ENCODE measurements around the gene SLC4A3. TPM values are rescaled to one million over a fixed set of nuclear protein-coding genes. Genes with fewer than 3 reads are reported as not detected.

SLC4A3 gene
- total RNA-seq, 1 experiment from 2014 or later, result 23.0 TPM

DNA sequence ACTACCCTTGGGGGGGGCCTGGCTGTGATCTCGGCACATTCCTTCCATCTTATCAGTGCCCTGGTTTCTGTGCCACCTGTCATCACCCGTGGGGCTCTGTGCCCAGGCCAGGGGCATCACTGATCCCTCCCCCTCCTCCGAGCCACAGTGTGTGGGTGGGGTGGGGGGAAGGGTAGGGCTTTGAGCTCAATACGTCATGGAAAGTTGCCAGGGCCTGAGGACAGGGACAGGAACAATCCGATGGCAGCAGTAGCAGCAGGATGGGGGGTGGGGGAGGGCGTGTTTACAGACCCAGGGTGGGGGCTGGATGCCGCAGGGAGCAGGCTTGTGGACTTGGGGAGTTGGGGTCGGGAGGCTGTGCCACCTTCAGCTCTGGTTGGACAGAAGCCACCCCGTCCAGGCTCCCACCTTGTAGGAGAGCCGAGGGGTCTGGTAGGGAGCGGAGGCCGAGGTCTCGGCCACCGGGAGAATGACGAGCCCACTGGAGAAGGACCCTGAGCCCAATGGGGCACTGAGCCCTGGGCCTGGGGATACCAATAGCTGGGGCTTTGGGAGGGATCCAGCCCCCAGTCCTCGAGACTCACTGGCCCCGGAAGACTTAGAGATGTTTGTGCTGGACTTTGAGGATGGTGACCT is 3.5 kb downstream of the SLC4A3 start:
- H3K4me2 ChIP-seq (ENCODE audit: low read length), result no peak overlapping the region
- no peak overlapping the region for H3K27ac ChIP-seq (ENCODE audit: low read depth, low read length)
- H3K9ac ChIP-seq (ENCODE audit: low read length), result no peak overlapping the region
- DNase-seq (ENCODE audit: low read depth, low spot score) (no peak), ATAC-seq (no peak)
- H3K4me1 ChIP-seq (ENCODE audit: control insufficient read depth in 1 of 2, insufficient read depth in 2 of 2, low read length in 2 of 2), result peaks cover 4 to 32% of the 10 kb centered on the region in 2 experiments; a peak in 3 of 4 replicates
- BruUV-seq (replicated peaks), result no TSS peak
- no peaks in the 10 kb centered on the region for H4K20me1 ChIP-seq (ENCODE audit: insufficient read depth)
- H3K27me3 ChIP-seq (ENCODE audit: insufficient read depth, low read length), result no peaks in the 10 kb centered on the region
- H3K36me3 ChIP-seq (ENCODE audit: control insufficient read depth in 1 of 2, insufficient read depth in 2 of 2, low read length in 2 of 2), result 0 out of 4 replicates have a peak, but pooled peaks cover 0 to 9% of the 10 kb centered on the region in 2 experiments
- no peaks in the 10 kb centered on the region for H3K9me3 ChIP-seq (ENCODE audit: control insufficient read depth in 1 of 2, insufficient read depth in 1 of 2, low read depth in 1 of 2, low read length in 2 of 2)
- ChIA-PET POLR2A (no interaction called here), RAD21 (ENCODE audit: low non-redundant PET in 1 of 2, low total read pairs in 2 of 2, uncharacterized antibody in 2 of 2, unreplicated experiment in 2 of 2) (no interaction called here), CTCF (no interaction called here)
- H2AFZ ChIP-seq (ENCODE audit: low read depth, low read length, poor library complexity, severe bottlenecking), result no peak overlapping the region
- TF ChIP-seq CBX3 (IDR thresholded peaks at IDR 0.05; ENCODE audit: low read depth) (no peak), ELF1 (IDR thresholded peaks at IDR 0.05; ENCODE audit: borderline replicate concordance, low read depth) (no peak), YY1 (IDR thresholded peaks at IDR 0.05; ENCODE audit: extremely low read depth, insufficient replicate concordance, low read depth, low read length) (no peak), EGR1 (IDR thresholded peaks at IDR 0.05; ENCODE audit: low read depth) (no peak), SRF (IDR thresholded peaks at IDR 0.05; ENCODE audit: low read depth) (no peak), RAD21 (IDR thresholded peaks at IDR 0.05; ENCODE audit: low read depth) (no peak), TCF7L2 (IDR thresholded peaks at IDR 0.05; ENCODE audit: borderline replicate concordance, extremely low read depth, insufficient read depth, insufficient read length) (no peak), POLR2AphosphoS5 (IDR thresholded peaks at IDR 0.05; ENCODE audit: low read depth, low read length) (no peak), SP1 (IDR thresholded peaks at IDR 0.05; ENCODE audit: low read depth) (no peak), EZH2 (IDR thresholded peaks at IDR 0.05) (no peak)
- TF ChIP-seq, protein P1, sequence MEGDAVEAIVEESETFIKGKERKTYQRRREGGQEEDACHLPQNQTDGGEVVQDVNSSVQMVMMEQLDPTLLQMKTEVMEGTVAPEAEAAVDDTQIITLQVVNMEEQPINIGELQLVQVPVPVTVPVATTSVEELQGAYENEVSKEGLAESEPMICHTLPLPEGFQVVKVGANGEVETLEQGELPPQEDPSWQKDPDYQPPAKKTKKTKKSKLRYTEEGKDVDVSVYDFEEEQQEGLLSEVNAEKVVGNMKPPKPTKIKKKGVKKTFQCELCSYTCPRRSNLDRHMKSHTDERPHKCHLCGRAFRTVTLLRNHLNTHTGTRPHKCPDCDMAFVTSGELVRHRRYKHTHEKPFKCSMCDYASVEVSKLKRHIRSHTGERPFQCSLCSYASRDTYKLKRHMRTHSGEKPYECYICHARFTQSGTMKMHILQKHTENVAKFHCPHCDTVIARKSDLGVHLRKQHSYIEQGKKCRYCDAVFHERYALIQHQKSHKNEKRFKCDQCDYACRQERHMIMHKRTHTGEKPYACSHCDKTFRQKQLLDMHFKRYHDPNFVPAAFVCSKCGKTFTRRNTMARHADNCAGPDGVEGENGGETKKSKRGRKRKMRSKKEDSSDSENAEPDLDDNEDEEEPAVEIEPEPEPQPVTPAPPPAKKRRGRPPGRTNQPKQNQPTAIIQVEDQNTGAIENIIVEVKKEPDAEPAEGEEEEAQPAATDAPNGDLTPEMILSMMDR (IDR thresholded peaks at IDR 0.05 in 2 of 3, conservative IDR thresholded peaks at IDR 0.05 in 1 of 3; ENCODE audit: borderline replicate concordance in 1 of 3, insufficient read depth in 1 of 3, low read depth in 2 of 3, low read length in 2 of 3), result no peak
- TF ChIP-seq, protein P2, sequence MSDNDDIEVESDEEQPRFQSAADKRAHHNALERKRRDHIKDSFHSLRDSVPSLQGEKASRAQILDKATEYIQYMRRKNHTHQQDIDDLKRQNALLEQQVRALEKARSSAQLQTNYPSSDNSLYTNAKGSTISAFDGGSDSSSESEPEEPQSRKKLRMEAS (IDR thresholded peaks at IDR 0.05), result no peak
- TF ChIP-seq, protein P3, sequence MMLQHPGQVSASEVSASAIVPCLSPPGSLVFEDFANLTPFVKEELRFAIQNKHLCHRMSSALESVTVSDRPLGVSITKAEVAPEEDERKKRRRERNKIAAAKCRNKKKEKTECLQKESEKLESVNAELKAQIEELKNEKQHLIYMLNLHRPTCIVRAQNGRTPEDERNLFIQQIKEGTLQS (IDR thresholded peaks at IDR 0.05), result no peak
- TF ChIP-seq, protein P4, sequence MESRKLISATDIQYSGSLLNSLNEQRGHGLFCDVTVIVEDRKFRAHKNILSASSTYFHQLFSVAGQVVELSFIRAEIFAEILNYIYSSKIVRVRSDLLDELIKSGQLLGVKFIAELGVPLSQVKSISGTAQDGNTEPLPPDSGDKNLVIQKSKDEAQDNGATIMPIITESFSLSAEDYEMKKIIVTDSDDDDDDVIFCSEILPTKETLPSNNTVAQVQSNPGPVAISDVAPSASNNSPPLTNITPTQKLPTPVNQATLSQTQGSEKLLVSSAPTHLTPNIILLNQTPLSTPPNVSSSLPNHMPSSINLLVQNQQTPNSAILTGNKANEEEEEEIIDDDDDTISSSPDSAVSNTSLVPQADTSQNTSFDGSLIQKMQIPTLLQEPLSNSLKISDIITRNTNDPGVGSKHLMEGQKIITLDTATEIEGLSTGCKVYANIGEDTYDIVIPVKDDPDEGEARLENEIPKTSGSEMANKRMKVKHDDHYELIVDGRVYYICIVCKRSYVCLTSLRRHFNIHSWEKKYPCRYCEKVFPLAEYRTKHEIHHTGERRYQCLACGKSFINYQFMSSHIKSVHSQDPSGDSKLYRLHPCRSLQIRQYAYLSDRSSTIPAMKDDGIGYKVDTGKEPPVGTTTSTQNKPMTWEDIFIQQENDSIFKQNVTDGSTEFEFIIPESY (IDR thresholded peaks at IDR 0.05; ENCODE audit: extremely low read depth, insufficient replicate concordance, low read length), result no peak
- TF ChIP-seq, protein P5, sequence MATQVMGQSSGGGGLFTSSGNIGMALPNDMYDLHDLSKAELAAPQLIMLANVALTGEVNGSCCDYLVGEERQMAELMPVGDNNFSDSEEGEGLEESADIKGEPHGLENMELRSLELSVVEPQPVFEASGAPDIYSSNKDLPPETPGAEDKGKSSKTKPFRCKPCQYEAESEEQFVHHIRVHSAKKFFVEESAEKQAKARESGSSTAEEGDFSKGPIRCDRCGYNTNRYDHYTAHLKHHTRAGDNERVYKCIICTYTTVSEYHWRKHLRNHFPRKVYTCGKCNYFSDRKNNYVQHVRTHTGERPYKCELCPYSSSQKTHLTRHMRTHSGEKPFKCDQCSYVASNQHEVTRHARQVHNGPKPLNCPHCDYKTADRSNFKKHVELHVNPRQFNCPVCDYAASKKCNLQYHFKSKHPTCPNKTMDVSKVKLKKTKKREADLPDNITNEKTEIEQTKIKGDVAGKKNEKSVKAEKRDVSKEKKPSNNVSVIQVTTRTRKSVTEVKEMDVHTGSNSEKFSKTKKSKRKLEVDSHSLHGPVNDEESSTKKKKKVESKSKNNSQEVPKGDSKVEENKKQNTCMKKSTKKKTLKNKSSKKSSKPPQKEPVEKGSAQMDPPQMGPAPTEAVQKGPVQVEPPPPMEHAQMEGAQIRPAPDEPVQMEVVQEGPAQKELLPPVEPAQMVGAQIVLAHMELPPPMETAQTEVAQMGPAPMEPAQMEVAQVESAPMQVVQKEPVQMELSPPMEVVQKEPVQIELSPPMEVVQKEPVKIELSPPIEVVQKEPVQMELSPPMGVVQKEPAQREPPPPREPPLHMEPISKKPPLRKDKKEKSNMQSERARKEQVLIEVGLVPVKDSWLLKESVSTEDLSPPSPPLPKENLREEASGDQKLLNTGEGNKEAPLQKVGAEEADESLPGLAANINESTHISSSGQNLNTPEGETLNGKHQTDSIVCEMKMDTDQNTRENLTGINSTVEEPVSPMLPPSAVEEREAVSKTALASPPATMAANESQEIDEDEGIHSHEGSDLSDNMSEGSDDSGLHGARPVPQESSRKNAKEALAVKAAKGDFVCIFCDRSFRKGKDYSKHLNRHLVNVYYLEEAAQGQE (IDR thresholded peaks at IDR 0.05; ENCODE audit: low read depth), result no peak
- no peaks in the 10 kb centered on the region for H3K9me2 ChIP-seq (ENCODE audit: insufficient read depth)
- no peak overlapping the region for H3K4me3 ChIP-seq (replicated peaks in 1 of 2; ENCODE audit: low read depth in 1 of 2, low read length in 2 of 2)
- peaks cover 11% of the 10 kb centered on the region; the same call in 1 of the 2 replicates for H3K79me2 ChIP-seq (ENCODE audit: insufficient read depth, low read length)
- intact Hi-C loops (cut with micrococcal nuclease), result no loop called here

Measured in HCT116 (cell line).